ENCODE data around the gene TRIM72.
"Not testable (repeated sequence)": the region's sequence is repeated elsewhere in the genome, so short reads cannot be mapped to it uniquely, and the experiment has no call there.

TRIM72 gene

GRCh38 chr16:31214708-31215286 is 878 bp downstream of the TRIM72 start:
- no peak for DNase-seq (ENCODE audit: extremely low read depth in 1 of 2, low read depth in 1 of 2)

GRCh38 chr16:31215287-31216162 is 1.6 kb downstream of the TRIM72 start:
- DNase-seq (ENCODE audit: extremely low read depth in 1 of 2, low read depth in 1 of 2): no peak

- no peak for DNase-seq (ENCODE audit: extremely low read depth in 1 of 2, low read depth in 1 of 2)
These were observed 2.7 kb downstream of the TRIM72 start, which contains the start of gene PYDC1 for GRCh38 chr16:31216422-31217135. PYDC1 (minus strand) TSS chr16:31217135; CDS start chr16:31217028, 107 bp downstream.

- DNase-seq (ENCODE audit: extremely low read depth in 1 of 2, low read depth in 1 of 2): no peak
These were observed 3.2 kb downstream of the TRIM72 start for GRCh38 chr16:31217136-31217530.

GRCh38 chr16:31219154-31219741 is 5.3 kb downstream of the TRIM72 start:
- no peak for DNase-seq (ENCODE audit: extremely low read depth in 1 of 2, low read depth in 1 of 2)

- DNase-seq (ENCODE audit: extremely low read depth in 1 of 2, low read depth in 1 of 2): no peak
These were observed 7.6 kb downstream of the TRIM72 start for GRCh38 chr16:31221357-31222160.

- no peak for DNase-seq (ENCODE audit: extremely low read depth in 1 of 2, low read depth in 1 of 2)
These were observed 9.1 kb downstream of the TRIM72 start for GRCh38 chr16:31223044-31223443.

GRCh38 chr16:31224092-31224955 is 10.4 kb downstream of the TRIM72 start:
- no peak for DNase-seq (ENCODE audit: extremely low read depth in 1 of 2, low read depth in 1 of 2)

GRCh38 chr16:31225193-31225592 is 11.3 kb downstream of the TRIM72 start:
- no peak for DNase-seq (ENCODE audit: extremely low read depth in 1 of 2, low read depth in 1 of 2)

GRCh38 chr16:31228206-31228605 is 14.3 kb downstream of the TRIM72 start:
- no peak for DNase-seq (ENCODE audit: extremely low read depth in 1 of 2, low read depth in 1 of 2)

GRCh38 chr16:31229501-31229900 is 15.6 kb downstream of the TRIM72 start:
- DNase-seq (ENCODE audit: extremely low read depth in 1 of 2, low read depth in 1 of 2): no peak

GRCh38 chr16:31238041-31238440 is 24.1 kb downstream of the TRIM72 start:
- no peak for DNase-seq (ENCODE audit: extremely low read depth in 1 of 2, low read depth in 1 of 2)

GRCh38 chr16:31242206-31242605 is 28.3 kb downstream of the TRIM72 start:
- no peak for DNase-seq (ENCODE audit: extremely low read depth in 1 of 2, low read depth in 1 of 2)

GRCh38 chr16:31243734-31244670 is 30.1 kb downstream of the TRIM72 start:
- no peak for DNase-seq (ENCODE audit: extremely low read depth in 1 of 2, low read depth in 1 of 2)

GRCh38 chr16:31245598-31245997 is 31.7 kb downstream of the TRIM72 start:
- DNase-seq (ENCODE audit: extremely low read depth in 1 of 2, low read depth in 1 of 2): not testable (repeated sequence)

- DNase-seq (ENCODE audit: extremely low read depth in 1 of 2, low read depth in 1 of 2): no peak
These were observed 32.4 kb downstream of the TRIM72 start for GRCh38 chr16:31246296-31246695.

GRCh38 chr16:31248344-31248743 is 34.4 kb downstream of the TRIM72 start:
- DNase-seq (ENCODE audit: extremely low read depth in 1 of 2, low read depth in 1 of 2): no peak

GRCh38 chr16:31250782-31251384 is 37.0 kb downstream of the TRIM72 start:
- DNase-seq (ENCODE audit: extremely low read depth in 1 of 2, low read depth in 1 of 2): no peak
